H1 (cell line): ENCODE data around the gene DCAF16. TPM values are rescaled to one million over a fixed set of nuclear protein-coding genes. Genes with fewer than 3 reads are reported as not detected.

Source experiments
- CTCF ChIA-PET: fragments of 300-600 bp; sonication (Branson Sonifier 250); formaldehyde crosslinking; loops from one replicate; lab custom pipeline; 2021; ENCODE audit not compliant: partially characterized antibody; lab: Charles Lee
- POLR2A ChIA-PET: fragments of 300-600 bp; sonication (Branson Sonifier 250); formaldehyde crosslinking; loops from one replicate; lab custom pipeline; 2021; ENCODE audit warnings: inconsistent platforms; ENCODE audit not compliant: partially characterized antibody; lab: Charles Lee
- DNase-seq, 2 experiments: peaks; one replicate each; pipeline versions ENCODE4 v3.0.0 to v3.0.0-alpha.2; 2010 to 2022; ENCODE audit warnings: low spot score in 2 of 2, low read depth in 1 of 2, mixed read lengths in 1 of 2
- FAIRE-seq: peaks from 2 replicates; lab custom pipeline; 2011; peaks lifted over from hg19 to GRCh38; lab: Jason Lieb, UNC
- H2AFZ ChIP-seq: 2 replicates; pipeline ENCODE4 v1.8.1; 2012; ENCODE audit warnings: low read length, inconsistent platforms
- H2AK5ac ChIP-seq: 2 replicates; pipeline ENCODE4 v1.6.1; 2013; ENCODE audit warnings: low read depth, low read length
- H2BK120ac ChIP-seq: replicated peaks from 2 replicates; pipeline ENCODE3; 2013; ENCODE audit warnings: low read depth, low read length, inconsistent platforms
- H2BK12ac ChIP-seq: 2 replicates; pipeline ENCODE4 v1.6.1; 2013; ENCODE audit warnings: low read depth, low read length
- H2BK15ac ChIP-seq: 2 replicates; pipeline ENCODE4 v1.6.1; 2013; ENCODE audit warnings: low read length
- H2BK20ac ChIP-seq: 2 replicates; pipeline ENCODE4 v1.6.1; 2013; ENCODE audit warnings: low read length
- H2BK5ac ChIP-seq: 2 replicates; pipeline ENCODE4 v1.6.1; 2013; ENCODE audit warnings: low read depth, low read length
- H3K14ac ChIP-seq: 2 replicates; pipeline ENCODE4 v1.6.1; 2013; ENCODE audit warnings: inconsistent platforms; ENCODE audit not compliant: insufficient read length
- H3K18ac ChIP-seq: 2 replicates; pipeline ENCODE4 v1.6.1; 2013; ENCODE audit warnings: low read length; ENCODE audit errors: extremely low read depth
- H3K23ac ChIP-seq: 2 replicates; pipeline ENCODE4 v1.6.1; 2013; ENCODE audit warnings: inconsistent platforms; ENCODE audit not compliant: insufficient read length
- H3K23me2 ChIP-seq: 2 replicates; pipeline ENCODE4 v1.6.1; 2013; ENCODE audit warnings: low read depth, low read length
- H3K27ac ChIP-seq: 2 replicates; pipeline ENCODE4 v1.6.1; 2011; ENCODE audit warnings: low read depth, low read length, inconsistent platforms
- H3K27me3 ChIP-seq, 4 experiments: replicated peaks in 1 of 4; 1 replicate in 1 of 4; 2 replicates in 3 of 4; pipeline versions ENCODE4 v1.6.1 to v1.8.1; 2011 to 2013; ENCODE audit warnings: low read length in 3 of 4, mild to moderate bottlenecking in 3 of 4, inconsistent platforms in 2 of 4, mixed read lengths in 2 of 4, moderate library complexity in 1 of 4; ENCODE audit not compliant: control insufficient read depth in 3 of 4, insufficient read depth in 3 of 4; ENCODE audit errors: extremely low read depth in 1 of 4
- H3K36me3 ChIP-seq, 4 experiments: 2 replicates each; pipeline versions ENCODE4 v1.6.1 to v1.8.1; 2011 to 2013; ENCODE audit warnings: mild to moderate bottlenecking in 4 of 4, low read length in 3 of 4, moderate library complexity in 2 of 4, control low read depth in 1 of 4, inconsistent platforms in 1 of 4; ENCODE audit not compliant: insufficient read depth in 4 of 4, control insufficient read depth in 2 of 4
- H3K4ac ChIP-seq: replicated peaks from 2 replicates; pipeline ENCODE3; 2013; ENCODE audit warnings: low read length, low read depth, mixed read lengths, inconsistent platforms; ENCODE audit not compliant: insufficient read length
- H3K4me1 ChIP-seq, 4 experiments: replicated peaks in 1 of 4; 1 replicate in 1 of 4; 2 replicates in 3 of 4; pipeline versions ENCODE4 v1.6.1 to v1.8.1; 2011 to 2013; ENCODE audit warnings: low read length in 3 of 4, inconsistent platforms in 2 of 4, mixed read lengths in 1 of 4; ENCODE audit not compliant: insufficient read depth in 4 of 4, control insufficient read depth in 3 of 4
- H3K4me2 ChIP-seq, 2 experiments: 2 replicates each; pipeline versions ENCODE4 v1.6.1 to v1.8.1; 2011 to 2013; ENCODE audit warnings: low read depth in 2 of 2, low read length in 2 of 2, control low read depth in 1 of 2, inconsistent platforms in 1 of 2, mild to moderate bottlenecking in 1 of 2; ENCODE audit not compliant: insufficient read depth in 1 of 2
- H3K4me3 ChIP-seq, 4 experiments: fragments of 200-600, 300-600 bp in 1 of 4; sonication (generic), shearing (Covaris generic), sonication (Bioruptor Twin) in 1 of 4; 2 replicates each; pipeline versions ENCODE4 v1.5.1 to v1.8.1; 2011 to 2016; ENCODE audit warnings: low read length in 4 of 4, low read depth in 3 of 4, control low read depth in 2 of 4, inconsistent platforms in 2 of 4, mild to moderate bottlenecking in 2 of 4, mixed read lengths in 1 of 4, moderate library complexity in 1 of 4; ENCODE audit not compliant: insufficient read depth in 2 of 4; ENCODE audit errors: extremely low read depth in 1 of 4
- H3K56ac ChIP-seq: replicated peaks from 2 replicates; pipeline ENCODE3; 2013; ENCODE audit warnings: low read depth, mild to moderate bottlenecking, mixed read lengths, low read length, inconsistent platforms; ENCODE audit not compliant: insufficient read length
- H3K79me1 ChIP-seq: 2 replicates; pipeline ENCODE4 v1.6.1; 2013; ENCODE audit warnings: low read depth, low read length, control low read depth
- H3K79me2 ChIP-seq, 2 experiments: 2 replicates each; pipeline versions ENCODE4 v1.6.1 to v1.8.1; 2012 to 2013; ENCODE audit warnings: low read length in 2 of 2, mild to moderate bottlenecking in 2 of 2, inconsistent platforms in 1 of 2; ENCODE audit not compliant: insufficient read depth in 2 of 2, control insufficient read depth in 1 of 2
- H3K9ac ChIP-seq, 4 experiments: replicated peaks in 1 of 4; 1 replicate in 1 of 4; 2 replicates in 3 of 4; pipeline versions ENCODE4 v1.6.1 to v1.8.1; 2011 to 2013; ENCODE audit warnings: low read depth in 3 of 4, low read length in 3 of 4, control low read depth in 2 of 4, mild to moderate bottlenecking in 2 of 4, moderate library complexity in 2 of 4, inconsistent platforms in 1 of 4; ENCODE audit errors: extremely low read depth in 1 of 4
- H3K9me3 ChIP-seq, 2 experiments: 2 replicates each; pipeline versions ENCODE4 v1.6.1 to v1.8.1; 2012 to 2013; ENCODE audit warnings: mild to moderate bottlenecking in 2 of 2, moderate library complexity in 2 of 2, control low read depth in 1 of 2, inconsistent platforms in 1 of 2, low read depth in 1 of 2, low read length in 1 of 2, mixed read lengths in 1 of 2; ENCODE audit not compliant: insufficient read depth in 2 of 2
- H4K20me1 ChIP-seq, 2 experiments: replicated peaks in 1 of 2; 2 replicates each; pipeline versions ENCODE3 to v1.8.1; 2011 to 2013; ENCODE audit warnings: inconsistent platforms in 2 of 2, low read length in 2 of 2, mild to moderate bottlenecking in 1 of 2; ENCODE audit not compliant: insufficient read depth in 2 of 2, control insufficient read depth in 1 of 2
- H4K5ac ChIP-seq: 2 replicates; pipeline ENCODE4 v1.6.1; 2013; ENCODE audit warnings: low read length, low read depth, mixed read lengths, inconsistent platforms; ENCODE audit not compliant: insufficient read length
- H4K8ac ChIP-seq: 2 replicates; pipeline ENCODE4 v1.8.0; 2013; ENCODE audit warnings: mild to moderate bottlenecking, moderate library complexity, low read length, inconsistent platforms; ENCODE audit not compliant: insufficient read depth; ENCODE audit errors: extremely low read depth
- H4K91ac ChIP-seq: replicated peaks from 2 replicates; pipeline ENCODE3; 2013; ENCODE audit warnings: low read length, mixed read lengths, inconsistent platforms; ENCODE audit not compliant: insufficient read length
- BCL11A ChIP-seq, 2 experiments: IDR thresholded peaks; one replicate each; pipeline ENCODE4 v1.6.1; 2011; ENCODE audit warnings: low read depth in 2 of 2, low read length in 2 of 2, mild to moderate bottlenecking in 2 of 2
- CTCF ChIP-seq, 3 experiments: IDR thresholded peaks; 1 replicate in 2 of 3; 2 replicates in 1 of 3; pipeline versions ENCODE4 v1.5.1 to v1.6.1; 2011; ENCODE audit warnings: low read length in 3 of 3, mild to moderate bottlenecking in 3 of 3, inconsistent platforms in 2 of 3, low read depth in 1 of 3, moderate library complexity in 1 of 3; ENCODE audit not compliant: insufficient read depth in 1 of 3; ENCODE audit errors: control extremely low read depth in 1 of 3
- EP300 ChIP-seq, 2 experiments: IDR thresholded peaks; 1 replicate in 1 of 2; 2 replicates in 1 of 2; pipeline ENCODE4 v1.6.1; 2011 to 2012; ENCODE audit warnings: low read depth in 2 of 2, low read length in 2 of 2, mild to moderate bottlenecking in 2 of 2, borderline replicate concordance in 1 of 2, inconsistent platforms in 1 of 2, moderate library complexity in 1 of 2
- HDAC2 ChIP-seq, 2 experiments: fragments of 300-600 bp in 1 of 2; sonication (generic) in 1 of 2; IDR thresholded peaks; 2 replicates each; pipeline ENCODE4 v1.6.1; 2011 to 2012; ENCODE audit warnings: low read depth in 2 of 2, low read length in 2 of 2, mild to moderate bottlenecking in 2 of 2, moderate library complexity in 2 of 2, borderline replicate concordance in 1 of 2, inconsistent platforms in 1 of 2
- POU5F1 ChIP-seq: IDR thresholded peaks from 2 replicates; pipeline ENCODE4 v1.6.1; 2011; ENCODE audit warnings: low read depth, mild to moderate bottlenecking, low read length, moderate library complexity
- TAF1 ChIP-seq: IDR thresholded peaks from 2 replicates; pipeline ENCODE4 v1.6.1; 2011; ENCODE audit warnings: mild to moderate bottlenecking, low read depth, low read length
- TCF12 ChIP-seq: IDR thresholded peaks from 2 replicates; pipeline ENCODE4 v1.6.1; 2011; ENCODE audit warnings: low read depth, mild to moderate bottlenecking, low read length
- WGBS, 2 experiments: shearing (Covaris generic) in 1 of 2; methylation state at CpG; one replicate each; pipeline versions ENCODE4 v1.1.6 to v1.1.7; 2013 to 2015; ENCODE audit warnings: low lambda C conversion rate in 2 of 2, mixed read lengths in 2 of 2, inconsistent platforms in 1 of 2, low coverage in 1 of 2, missing lambda C conversion rate in 1 of 2; ENCODE audit not compliant: insufficient replicate concordance in 2 of 2, insufficient coverage in 1 of 2, insufficient read length in 1 of 2; ENCODE audit errors: extremely low coverage in 1 of 2, missing lambda C conversion rate in 1 of 2; 5-methylcytosine and 5-hydroxymethylcytosine counted together
- polyA plus RNA-seq, 7 experiments: library from polyadenylated mRNA; depleted of rRNA in 3 of 7; stranded (reverse) in 5 of 7; unstranded in 2 of 7; fragments of >200 nt in 5 of 7; fragments of 200-250 nt in 2 of 7; gene quantifications; 1 replicate in 5 of 7; 2 replicates in 1 of 7; 4 replicates in 1 of 7; pipeline versions ENCODE4 v1.2.1 to v1.2.3, GENCODE V29; 2011 to 2013; ENCODE audit warnings: missing spikeins in 2 of 7, mixed read lengths in 2 of 7
- total RNA-seq: library from RNA; stranded (reverse); fragmentation: NEBNext Ultra II Directional; extraction: Animal tissue kit (Norgen Biotek cat#: 25700); gene quantifications from 2 replicates; pipeline ENCODE4 v1.2.1, GENCODE V29; 2021

DCAF16 gene
- total and polyA plus RNA-seq, 2 of the 8 experiments (the other 6 are each of a cell fraction or from before 2014, with no cell fraction given) = 26.5 to 55.7 TPM

GRCh38 chr4:17816142-17816541 lies 5.6 kb upstream of the DCAF16 start:
- Histone ChIP-seq H3K14ac (no peak overlapping the region), H2BK20ac (no peak overlapping the region), H3K4me3 (no peak overlapping the region), H2AFZ (no peak overlapping the region), H3K4ac (no peak overlapping the region), H4K20me1 (peaks cover 0 to 1% of the 10 kb centered on the region in 2 experiments), H3K4me2 (no peak overlapping the region), H3K79me1 (no peaks in the 10 kb centered on the region), H2BK15ac (no peak overlapping the region), H2BK12ac (no peak overlapping the region), H3K9me3 (no peaks in the 10 kb centered on the region), H3K56ac (no peak overlapping the region), H4K5ac (no peak overlapping the region), H2BK120ac (no peak overlapping the region), H3K23me2 (no peaks in the 10 kb centered on the region), H3K79me2 (peaks cover 3 to 73% of the 10 kb centered on the region in 2 experiments; a peak in 3 of 4 replicates), H4K91ac (no peak overlapping the region), H2AK5ac (no peak overlapping the region), H4K8ac (no peak overlapping the region), H2BK5ac (no peak overlapping the region), H3K18ac (no peak overlapping the region), H3K27me3 (no peaks in the 10 kb centered on the region), H3K4me1 (no peaks in the 10 kb centered on the region), H3K23ac (no peak overlapping the region), H3K9ac (no peak overlapping the region), H3K36me3 (peaks cover 0 to 48% (median 19%) of the 10 kb centered on the region in 4 experiments), H3K27ac (no peak overlapping the region)
- WGBS, 2 experiments = 94% methylated on average over 12 of the region's 12 CpGs; no CpG with 5 or more reads in 1 of the 2 experiments
- ChIA-PET CTCF (interaction anchor here (0.5 to 2.2 kb wide), 25 partner anchors 8 to 820 kb away, joined by 3 to 12 read pairs (median 4); no protein-coding TSS in a partner anchor), POLR2A (interaction anchor here (0.8 to 1.5 kb wide), 5 partner anchors 9 to 184 kb away, joined by 3 to 5 read pairs (median 4); no protein-coding TSS in a partner anchor)
- DNase-seq (no peak), FAIRE-seq (no peak)
- TF ChIP-seq CTCF (IDR thresholded peaks at IDR 0.05; ENCODE audit: control extremely low read depth in 1 of 3, insufficient read depth in 1 of 3, low read depth in 1 of 3, low read length in 3 of 3) = no peak
- no peak for TF ChIP-seq BCL11A (IDR thresholded peaks at IDR 0.05; ENCODE audit: low read depth in 2 of 2, low read length in 2 of 2)
- no peak for TF ChIP-seq TAF1
- TF ChIP-seq TCF12 = no peak
- no peak for TF ChIP-seq HDAC2 (IDR thresholded peaks at IDR 0.05; ENCODE audit: borderline replicate concordance in 1 of 2, low read depth in 2 of 2, low read length in 2 of 2)
- TF ChIP-seq EP300 (IDR thresholded peaks at IDR 0.05; ENCODE audit: borderline replicate concordance in 1 of 2, low read depth in 2 of 2, low read length in 2 of 2) = no peak
- TF ChIP-seq POU5F1 = no peak
